Omental fat pad (tissue), 4 donors: Measurements from ENCODE around the gene OR5AU1. TPM values are rescaled to one million over a fixed set of nuclear protein-coding genes. Genes with fewer than 3 reads are reported as not detected.

ENCODE experiments used
- ATAC-seq: fragments of 150-250 bp; one replicate; pipeline ENCODE4 v1.9.1; 2016; ENCODE audit warnings: mild to moderate bottlenecking, moderate library complexity; ENCODE audit not compliant: low FRiP score
- DNase-seq: peaks from one replicate; pipeline ENCODE4 v3.0.0-alpha.2; 2019; ENCODE audit warnings: low spot score
- CTCF ChIP-seq, 3 donors: fragments of 450-650 bp; IDR thresholded peaks; one replicate each; pipeline ENCODE4 v1.5.1; 2016 to 2017; ENCODE audit warnings: antibody characterized with exemption in 3 of 3, mild to moderate bottlenecking in 3 of 3, moderate library complexity in 2 of 3
- total RNA-seq, 4 donors: library from RNA; depleted of rRNA; stranded (reverse); fragments of >200 nt; gene quantifications; one replicate each; pipeline ENCODE4 v1.1.0, GENCODE V29; 2016

Gene OR5AU1
- total RNA-seq, 4 donors from 2014 or later, result 0.09 TPM; not detected in 3

GRCh38 chr14:21145437-21145836 is 10.4 kb downstream of the OR5AU1 start:
- no peak for TF ChIP-seq CTCF (IDR thresholded peaks at IDR 0.05)

GRCh38 chr14:21142357-21142756 is 13.5 kb downstream of the OR5AU1 start:
- no peak for ATAC-seq
- TF ChIP-seq CTCF (IDR thresholded peaks at IDR 0.05), result no peak
- DNase-seq, result no peak

More at GRCh38 chr14:21145437-21145836, 10.4 kb downstream of the OR5AU1 start:
- ATAC-seq, result no peak
- DNase-seq, result no peak

GRCh38 chr14:21136024-21136423 is 19.8 kb downstream of the OR5AU1 start:
- TF ChIP-seq CTCF (IDR thresholded peaks at IDR 0.05), result no peak
- DNase-seq, result no peak
- ATAC-seq, result no peak

- DNase-seq (no peak), ATAC-seq (no peak)
- TF ChIP-seq CTCF (IDR thresholded peaks at IDR 0.05), result no peak
Observed at GRCh38 chr14:21133901-21134300, 22.0 kb downstream of the OR5AU1 start.

- TF ChIP-seq CTCF (IDR thresholded peaks at IDR 0.05), result no peak
- DNase-seq (no peak), ATAC-seq (no peak)
Observed at GRCh38 chr14:21123429-21123828, 32.4 kb downstream of the OR5AU1 start.

- ATAC-seq, result no peak
- TF ChIP-seq CTCF (IDR thresholded peaks at IDR 0.05), result no peak
- DNase-seq, result no peak
Observed at GRCh38 chr14:21121122-21121521, 34.7 kb downstream of the OR5AU1 start.

GRCh38 chr14:21120686-21121085 is 35.2 kb downstream of the OR5AU1 start:
- no peak for TF ChIP-seq CTCF (IDR thresholded peaks at IDR 0.05)
- ATAC-seq (no peak), DNase-seq (no peak)
